ENCODE results near the gene MAPK1. TPM values are rescaled to one million over a fixed set of nuclear protein-coding genes. Genes with fewer than 3 reads are reported as not detected.
A peak's percentile ranks its signal among the peaks of the same experiment; 100 is the strongest.
"Not testable (repeated sequence)": the region's sequence is repeated elsewhere in the genome, so short reads cannot be mapped to it uniquely, and the experiment has no call there.

Gene MAPK1
- total RNA-seq (2014; rRNA removed; shearing (Covaris generic)) = 43.7 and 48.3 TPM in 2 replicates

- in situ Hi-C loops (cut with HindIII; ENCODE audit: low sequenced_read_pairs) = no loop called here
- peak; percentile 92 for DNase-seq (ENCODE audit: low spot score)
These were observed at the start of gene MAPK1 for GRCh38 chr22:21867528-21868266. Gene MAPK1, minus strand, starts transcription at chr22:21867645. Its CDS starts 205 bp downstream, at chr22:21867440.

- in situ Hi-C loops (cut with HindIII; ENCODE audit: low sequenced_read_pairs) = no loop called here
- DNase-seq (ENCODE audit: low spot score) = no peak
These were observed 49.0 kb upstream of the MAPK1 start for GRCh38 chr22:21916309-21916918.

- in situ Hi-C loops (cut with HindIII; ENCODE audit: low sequenced_read_pairs) = no loop called here
- no peak for DNase-seq (ENCODE audit: low spot score)
These were observed 48.3 kb upstream of the MAPK1 start for GRCh38 chr22:21915624-21916308.

- in situ Hi-C loops (cut with HindIII; ENCODE audit: low sequenced_read_pairs); DNase-seq (ENCODE audit: low spot score): not testable (repeated sequence)
These were observed 46.7 kb upstream of the MAPK1 start for GRCh38 chr22:21914033-21914642.

- DNase-seq (ENCODE audit: low spot score); in situ Hi-C loops (cut with HindIII; ENCODE audit: low sequenced_read_pairs): not testable (repeated sequence)
These were observed 42.9 kb upstream of the MAPK1 start for GRCh38 chr22:21910367-21910766.

- in situ Hi-C loops (cut with HindIII; ENCODE audit: low sequenced_read_pairs) = no loop called here
These were observed 42.4 kb upstream of the MAPK1 start for GRCh38 chr22:21909871-21910270.

GRCh38 chr22:21907638-21908522 lies 40.4 kb upstream of the MAPK1 start:
- DNase-seq (ENCODE audit: low spot score) = no peak
- in situ Hi-C loops (cut with HindIII; ENCODE audit: low sequenced_read_pairs) = no loop called here

More at GRCh38 chr22:21909871-21910270, 42.4 kb upstream of the MAPK1 start:
- no peak for DNase-seq (ENCODE audit: low spot score)

- DNase-seq (ENCODE audit: low spot score); in situ Hi-C loops (cut with HindIII; ENCODE audit: low sequenced_read_pairs): not testable (repeated sequence)
These were observed 37.8 kb upstream of the MAPK1 start for GRCh38 chr22:21905234-21905633.

GRCh38 chr22:21904250-21904789 lies 36.9 kb upstream of the MAPK1 start:
- in situ Hi-C loops (cut with HindIII; ENCODE audit: low sequenced_read_pairs) = no loop called here
- DNase-seq (ENCODE audit: low spot score) = no peak

- in situ Hi-C loops (cut with HindIII; ENCODE audit: low sequenced_read_pairs) = no loop called here
- DNase-seq (ENCODE audit: low spot score) = no peak
These were observed 35.8 kb upstream of the MAPK1 start for GRCh38 chr22:21903283-21903682.

GRCh38 chr22:21902296-21903087 lies 35.0 kb upstream of the MAPK1 start:
- in situ Hi-C loops (cut with HindIII; ENCODE audit: low sequenced_read_pairs) = no loop called here
- DNase-seq (ENCODE audit: low spot score) = no peak

- in situ Hi-C loops (cut with HindIII; ENCODE audit: low sequenced_read_pairs) = no loop called here
- DNase-seq (ENCODE audit: low spot score) = no peak
These were observed 31.0 kb upstream of the MAPK1 start for GRCh38 chr22:21898354-21898896.

- no peak for DNase-seq (ENCODE audit: low spot score)
- in situ Hi-C loops (cut with HindIII; ENCODE audit: low sequenced_read_pairs) = no loop called here
These were observed 29.6 kb upstream of the MAPK1 start for GRCh38 chr22:21896951-21897513.

GRCh38 chr22:21896275-21896674 lies 28.8 kb upstream of the MAPK1 start:
- in situ Hi-C loops (cut with HindIII; ENCODE audit: low sequenced_read_pairs); DNase-seq (ENCODE audit: low spot score): not testable (repeated sequence)

- DNase-seq (ENCODE audit: low spot score) = no peak
- in situ Hi-C loops (cut with HindIII; ENCODE audit: low sequenced_read_pairs) = no loop called here
These were observed 27.4 kb upstream of the MAPK1 start for GRCh38 chr22:21894799-21895198.

- in situ Hi-C loops (cut with HindIII; ENCODE audit: low sequenced_read_pairs) = no loop called here
- DNase-seq (ENCODE audit: low spot score) = no peak
These were observed 22.0 kb upstream of the MAPK1 start for GRCh38 chr22:21889251-21889990.

GRCh38 chr22:21887841-21888240 lies 20.4 kb upstream of the MAPK1 start:
- no peak for DNase-seq (ENCODE audit: low spot score)
- in situ Hi-C loops (cut with HindIII; ENCODE audit: low sequenced_read_pairs) = no loop called here

Measured in G401 (cell line).